Inferior parietal cortex (tissue), 1 donor: ENCODE results near the gene TRIM64C.
"Not testable (repeated sequence)": the region's sequence is repeated elsewhere in the genome, so short reads cannot be mapped to it uniquely, and the experiment has no call there.

ENCODE experiments used
- DNase-seq: peaks from one replicate; pipeline ENCODE4 v3.0.0-alpha.2; 2016; ENCODE audit errors: extremely low spot score

TRIM64C gene

DNA sequence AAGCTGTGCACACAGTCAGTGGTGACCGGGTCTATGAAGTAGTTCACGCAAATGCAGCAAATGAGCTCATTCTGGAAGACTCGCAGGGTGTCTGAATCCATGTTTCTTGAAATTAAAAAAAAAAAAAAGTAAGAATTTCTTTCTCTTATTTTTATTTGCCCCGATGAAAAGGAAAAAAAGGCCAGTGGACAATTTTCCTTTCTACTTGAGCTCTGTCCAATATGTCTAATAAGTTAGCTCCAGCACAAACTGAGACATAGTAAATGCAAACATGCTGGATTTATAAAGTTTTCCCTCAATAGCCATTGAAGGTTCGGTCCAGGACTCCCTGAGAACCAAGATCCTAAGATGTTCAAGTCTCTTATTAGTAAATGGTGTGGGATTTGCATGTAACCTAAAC, at the start of gene TRIM64C:
Gene TRIM64C, minus strand, starts transcription at position 101 of the 400 bp plus-strand sequence. Its CDS starts 0 bp downstream, at position 101.
- DNase-seq: not testable (repeated sequence)

- DNase-seq: not testable (repeated sequence)
Observed at GRCh38 chr11:49102356-49102755, 43.4 kb upstream of the TRIM64C start.

DNA sequence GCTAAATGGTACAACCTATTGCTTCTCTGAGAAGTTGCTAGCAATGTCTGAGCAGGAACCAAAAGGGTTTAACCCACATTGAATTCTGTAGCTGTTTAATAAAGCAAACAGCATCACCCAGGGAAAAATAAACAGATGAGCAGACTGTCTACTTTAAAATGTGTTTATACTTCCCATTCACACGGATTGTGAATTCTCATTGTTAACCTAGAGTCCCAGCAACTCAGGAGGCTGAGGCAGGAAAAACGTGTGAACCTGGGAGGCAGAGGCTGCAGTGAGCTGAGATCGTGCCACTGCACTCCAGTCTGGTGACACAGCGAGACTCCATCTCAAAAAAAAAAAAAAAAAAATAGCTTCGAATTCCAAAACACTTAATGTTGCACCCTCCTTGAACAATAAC, 11.0 kb upstream of the TRIM64C start:
- not testable (repeated sequence) for DNase-seq

GRCh38 chr11:49049821-49050220, 9.1 kb downstream of the TRIM64C start:
- not testable (repeated sequence) for DNase-seq

GRCh38 chr11:49048229-49048628, 10.7 kb downstream of the TRIM64C start:
- DNase-seq: not testable (repeated sequence)

DNA sequence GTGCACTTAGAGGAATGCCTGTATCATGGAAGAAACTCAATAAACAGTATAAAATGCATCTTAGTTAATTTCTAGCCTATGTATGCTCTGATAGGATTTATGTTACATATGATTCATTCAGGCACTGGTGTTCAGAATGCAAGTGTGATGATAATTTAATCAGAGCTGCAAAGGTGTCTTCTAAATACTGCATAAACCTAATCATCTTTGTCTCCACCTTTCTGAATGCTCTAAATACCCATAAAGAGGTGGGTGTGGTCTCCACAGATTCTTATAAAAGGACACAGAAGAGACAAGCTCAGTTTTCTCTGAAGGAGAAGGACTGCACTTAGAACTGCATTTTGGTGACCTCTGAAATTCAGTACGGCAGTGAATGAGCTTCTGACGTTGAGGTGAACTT, 30.4 kb downstream of the TRIM64C start, which contains the start of gene TRIM49B:
Gene TRIM49B, plus strand, starts transcription at position 301 of the 400 bp plus-strand sequence. CDS start 2,777 bp downstream, outside the sequence.
- not testable (repeated sequence) for DNase-seq
